ENCODE results near the gene PPID. TPM values are rescaled to one million over a fixed set of nuclear protein-coding genes. Genes with fewer than 3 reads are reported as not detected.
"Not testable (repeated sequence)": the region's sequence is repeated elsewhere in the genome, so short reads cannot be mapped to it uniquely, and the experiment has no call there.

Gene PPID
- total RNA-seq, 1 experiment from 2014 or later, result 28.2 TPM

DNA sequence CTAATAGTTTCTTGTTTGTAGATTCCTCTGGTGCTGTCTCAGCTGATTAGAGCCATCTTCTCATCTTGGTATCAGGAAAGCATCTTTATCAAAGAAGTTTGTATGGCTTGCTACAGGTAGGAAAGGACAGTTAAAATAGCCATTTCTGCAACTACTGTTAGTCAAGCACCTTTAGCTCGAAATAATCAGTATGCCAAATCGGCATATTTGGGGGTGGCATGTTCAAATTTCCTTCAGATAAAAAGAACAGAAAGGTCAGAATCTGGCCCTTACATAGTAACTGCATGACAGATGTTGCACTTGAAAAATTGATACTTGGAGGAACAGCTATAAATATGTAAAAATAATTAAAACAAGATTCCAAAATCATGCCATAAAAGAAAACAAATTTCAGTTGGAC is 56.3 kb downstream of the PPID start:
- no TSS peak for BruUV-seq (replicated peaks)

DNA sequence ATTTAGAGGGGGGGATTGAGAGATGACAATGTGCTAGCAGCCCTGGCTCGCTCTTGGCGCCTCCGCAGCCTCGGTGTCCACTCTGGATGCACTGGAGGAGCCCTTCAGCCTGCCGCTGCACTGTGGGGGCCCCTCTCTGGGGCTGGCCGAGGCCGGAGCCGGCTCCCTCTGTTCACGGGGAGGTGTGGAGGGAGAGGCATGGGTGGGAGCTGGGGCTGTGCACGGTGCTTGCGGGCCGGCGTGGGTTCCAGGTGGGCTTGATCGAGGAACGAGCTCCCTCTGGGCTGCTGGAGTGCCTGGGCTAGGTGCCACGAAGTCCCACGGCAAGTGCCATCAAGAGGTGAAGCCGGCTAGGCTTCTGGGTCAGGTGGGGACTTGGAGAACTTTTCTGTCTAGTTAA is 58.4 kb downstream of the PPID start:
- no peaks in the 10 kb centered on the region for H3K9me3 ChIP-seq (ENCODE audit: insufficient read depth, low read depth)
- no peak overlapping the region for H3K27ac ChIP-seq
- ChIA-PET POLR2A (ENCODE audit: unreplicated experiment) (no interaction called here), CTCF (no interaction called here)
- BruUV-seq (replicated peaks), result no TSS peak
- H3K4me3 ChIP-seq, result no peak overlapping the region
- no peaks in the 10 kb centered on the region for H3K27me3 ChIP-seq (ENCODE audit: insufficient read depth, low read depth)
- no peak for TF ChIP-seq EZH2 (IDR thresholded peaks at IDR 0.05; ENCODE audit: low read depth)
- TF ChIP-seq, protein P1, sequence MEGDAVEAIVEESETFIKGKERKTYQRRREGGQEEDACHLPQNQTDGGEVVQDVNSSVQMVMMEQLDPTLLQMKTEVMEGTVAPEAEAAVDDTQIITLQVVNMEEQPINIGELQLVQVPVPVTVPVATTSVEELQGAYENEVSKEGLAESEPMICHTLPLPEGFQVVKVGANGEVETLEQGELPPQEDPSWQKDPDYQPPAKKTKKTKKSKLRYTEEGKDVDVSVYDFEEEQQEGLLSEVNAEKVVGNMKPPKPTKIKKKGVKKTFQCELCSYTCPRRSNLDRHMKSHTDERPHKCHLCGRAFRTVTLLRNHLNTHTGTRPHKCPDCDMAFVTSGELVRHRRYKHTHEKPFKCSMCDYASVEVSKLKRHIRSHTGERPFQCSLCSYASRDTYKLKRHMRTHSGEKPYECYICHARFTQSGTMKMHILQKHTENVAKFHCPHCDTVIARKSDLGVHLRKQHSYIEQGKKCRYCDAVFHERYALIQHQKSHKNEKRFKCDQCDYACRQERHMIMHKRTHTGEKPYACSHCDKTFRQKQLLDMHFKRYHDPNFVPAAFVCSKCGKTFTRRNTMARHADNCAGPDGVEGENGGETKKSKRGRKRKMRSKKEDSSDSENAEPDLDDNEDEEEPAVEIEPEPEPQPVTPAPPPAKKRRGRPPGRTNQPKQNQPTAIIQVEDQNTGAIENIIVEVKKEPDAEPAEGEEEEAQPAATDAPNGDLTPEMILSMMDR (conservative IDR thresholded peaks at IDR 0.05), result no peak
- no peak overlapping the region for H2AFZ ChIP-seq
- intact Hi-C loops (cut with micrococcal nuclease; ENCODE audit: unreplicated experiment), result no loop called here
- no peaks in the 10 kb centered on the region for H3K36me3 ChIP-seq (ENCODE audit: low read depth)
- H3K4me1 ChIP-seq (replicated peaks; ENCODE audit: insufficient read depth), result no peaks in the 10 kb centered on the region
- H3K9me2 ChIP-seq (ENCODE audit: insufficient read depth), result no peaks in the 10 kb centered on the region
- H4K20me1 ChIP-seq (ENCODE audit: insufficient read depth), result no peaks in the 10 kb centered on the region
- H3K4me2 ChIP-seq, result no peak overlapping the region
- H3F3A ChIP-seq (ENCODE audit: insufficient read depth, low read depth), result no peaks in the 10 kb centered on the region
- no peak for DNase-seq
- 0 out of 2 replicates have a peak, but pooled peaks cover 6% of the 10 kb centered on the region for H3K79me2 ChIP-seq (ENCODE audit: low read depth)

More for the DNA sequence above, 56.3 kb downstream of the PPID start:
- DNase-seq, result no peak
- Histone ChIP-seq H3K27ac (no peak overlapping the region), H3K4me3 (no peak overlapping the region), H3K4me2 (no peak overlapping the region), H3K36me3 (ENCODE audit: low read depth) (no peaks in the 10 kb centered on the region), H3K4me1 (replicated peaks; ENCODE audit: insufficient read depth) (peaks cover 8% of the 10 kb centered on the region), H3K79me2 (ENCODE audit: low read depth) (peaks cover 19% of the 10 kb centered on the region), H3F3A (ENCODE audit: insufficient read depth, low read depth) (no peaks in the 10 kb centered on the region; the same call in 1 of the 2 replicates), H2AFZ (no peak overlapping the region), H3K27me3 (ENCODE audit: insufficient read depth, low read depth) (no peaks in the 10 kb centered on the region), H3K9me2 (ENCODE audit: insufficient read depth) (no peaks in the 10 kb centered on the region), H4K20me1 (ENCODE audit: insufficient read depth) (no peaks in the 10 kb centered on the region), H3K9me3 (ENCODE audit: insufficient read depth, low read depth) (no peaks in the 10 kb centered on the region)
- ChIA-PET POLR2A (ENCODE audit: unreplicated experiment) (no interaction called here), CTCF (interaction anchor here (0.6 to 0.7 kb wide), 2 partner anchors 8 to 1060 kb away, joined by 3 to 7 read pairs; no protein-coding TSS in a partner anchor)
- TF ChIP-seq, protein P1 (conservative IDR thresholded peaks at IDR 0.05), result no peak
- TF ChIP-seq EZH2 (IDR thresholded peaks at IDR 0.05; ENCODE audit: low read depth), result no peak
- intact Hi-C loops (cut with micrococcal nuclease; ENCODE audit: unreplicated experiment), result loop anchor here (1.0 kb wide), 1 partner anchor 536 kb away; no protein-coding TSS in a partner anchor

DNA sequence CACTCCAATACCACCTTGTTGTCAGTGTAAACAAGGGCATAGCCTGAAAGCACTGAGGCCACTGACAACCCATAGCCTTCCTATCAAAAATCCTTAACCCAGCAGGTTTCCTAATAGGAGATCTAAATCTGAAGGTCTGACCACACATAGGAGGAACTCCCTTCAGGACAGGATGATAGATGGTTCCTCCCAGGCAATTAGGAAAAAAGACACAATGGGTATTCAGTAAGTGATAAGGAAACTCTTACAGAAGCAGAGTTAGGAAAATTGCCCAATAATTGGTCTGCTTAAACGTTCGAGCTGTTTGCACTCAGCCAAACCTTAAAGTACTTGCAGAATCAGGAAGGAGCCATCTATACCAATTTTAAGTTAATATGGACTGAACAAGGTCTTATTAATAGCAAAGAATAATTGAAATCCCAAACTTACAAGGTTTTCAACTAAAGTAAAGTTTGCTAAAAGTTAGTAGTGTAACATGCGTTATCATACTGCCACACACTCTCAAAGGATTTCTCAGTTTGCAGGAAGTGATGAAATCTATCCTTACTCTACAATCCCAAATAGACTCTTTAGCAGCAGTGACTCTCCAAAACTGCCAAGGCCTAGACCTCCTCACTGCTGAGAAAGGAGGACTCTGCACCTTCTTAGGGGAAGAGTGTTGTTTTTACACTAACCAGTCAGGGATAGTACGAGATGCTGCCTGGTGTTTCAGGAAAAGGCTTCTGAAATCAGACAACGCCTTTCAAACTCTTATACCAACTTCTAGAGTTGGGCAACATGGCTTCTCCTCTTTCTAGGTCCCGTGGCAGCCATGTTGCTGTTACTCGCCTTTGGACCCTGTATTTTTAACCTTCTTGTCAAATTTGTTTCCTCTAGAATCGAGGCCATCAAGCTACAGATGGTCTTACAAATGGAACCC is 59.2 kb downstream of the PPID start:
- CTCF ChIA-PET; H3K9me3 ChIP-seq (ENCODE audit: insufficient read depth, low read depth); H3K36me3 ChIP-seq (ENCODE audit: low read depth); H4K20me1 ChIP-seq (ENCODE audit: insufficient read depth); POLR2A ChIA-PET (ENCODE audit: unreplicated experiment); BruUV-seq (replicated peaks); H3K79me2 ChIP-seq (ENCODE audit: low read depth); DNase-seq; H3K27me3 ChIP-seq (ENCODE audit: insufficient read depth, low read depth); H2AFZ ChIP-seq; H3K4me1 ChIP-seq (replicated peaks; ENCODE audit: insufficient read depth); H3K4me3 ChIP-seq; H3K27ac ChIP-seq; H3F3A ChIP-seq (ENCODE audit: insufficient read depth, low read depth); H3K9me2 ChIP-seq (ENCODE audit: insufficient read depth); H3K4me2 ChIP-seq; intact Hi-C loops (cut with micrococcal nuclease; ENCODE audit: unreplicated experiment): not testable (repeated sequence)

DNA sequence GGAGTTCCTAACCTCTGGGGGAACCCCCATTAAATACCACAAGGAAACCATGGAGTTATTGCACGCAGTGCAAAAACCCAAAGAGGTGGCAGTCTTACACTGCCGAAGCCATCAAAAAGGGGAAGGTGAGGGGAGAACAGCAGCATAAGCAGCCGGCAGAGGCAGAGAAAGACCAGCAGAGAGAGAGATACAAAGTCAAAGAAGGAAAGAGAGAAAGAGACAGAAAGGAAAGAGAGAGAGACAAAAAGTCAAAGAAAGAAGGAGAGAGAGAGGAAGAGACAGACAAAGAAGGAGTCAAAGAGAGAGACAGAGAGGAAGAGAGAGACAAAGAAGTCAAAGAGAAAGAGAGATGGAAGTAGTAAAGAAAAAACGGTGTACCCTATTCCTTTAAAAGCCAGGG is 59.9 kb downstream of the PPID start:
- CTCF ChIA-PET; BruUV-seq (replicated peaks); POLR2A ChIA-PET (ENCODE audit: unreplicated experiment): not testable (repeated sequence)

More for the DNA sequence above, 59.9 kb downstream of the PPID start:
- H3K36me3 ChIP-seq (ENCODE audit: low read depth); H3K4me1 ChIP-seq (replicated peaks; ENCODE audit: insufficient read depth); H4K20me1 ChIP-seq (ENCODE audit: insufficient read depth); H3K4me2 ChIP-seq; H2AFZ ChIP-seq; H3K9me3 ChIP-seq (ENCODE audit: insufficient read depth, low read depth); H3K27ac ChIP-seq; DNase-seq; H3K4me3 ChIP-seq; H3K79me2 ChIP-seq (ENCODE audit: low read depth); intact Hi-C loops (cut with micrococcal nuclease; ENCODE audit: unreplicated experiment); H3F3A ChIP-seq (ENCODE audit: insufficient read depth, low read depth); H3K9me2 ChIP-seq (ENCODE audit: insufficient read depth); H3K27me3 ChIP-seq (ENCODE audit: insufficient read depth, low read depth): not testable (repeated sequence)

Other genes with a start within 250 kb of the PPID start
- not detected in 2 replicates for gene RXFP1, start 201.5 kb downstream of the PPID start, total RNA-seq (2021)
- gene C4orf46, start 51.5 kb downstream of the PPID start, total RNA-seq (2021), result 7.7 and 9.8 TPM in 2 replicates
- gene ETFDH, start 51.1 kb downstream of the PPID start, total RNA-seq (2021), result 16.9 and 21.0 TPM in 2 replicates
- 2.1 and 2.5 TPM in 2 replicates for gene FNIP2, start 45.6 kb upstream of the PPID start, total RNA-seq (2021)